ENCODE data around the gene NBEA. TPM values are rescaled to one million over a fixed set of nuclear protein-coding genes. Genes with fewer than 3 reads are reported as not detected.
"Not testable (repeated sequence)": the region's sequence is repeated elsewhere in the genome, so short reads cannot be mapped to it uniquely, and the experiment has no call there.

The NBEA gene
- total RNA-seq, 2 experiments from 2014 or later = 3.5 to 3.8 TPM

GRCh38 chr13:35092251-35092650 lies 150.2 kb downstream of the NBEA start:
- H3K27me3 ChIP-seq (ENCODE audit: control insufficient read depth in 1 of 2, insufficient read depth in 2 of 2, low read length in 2 of 2) = no peaks in the 10 kb centered on the region
- no peak for DNase-seq

DNA sequence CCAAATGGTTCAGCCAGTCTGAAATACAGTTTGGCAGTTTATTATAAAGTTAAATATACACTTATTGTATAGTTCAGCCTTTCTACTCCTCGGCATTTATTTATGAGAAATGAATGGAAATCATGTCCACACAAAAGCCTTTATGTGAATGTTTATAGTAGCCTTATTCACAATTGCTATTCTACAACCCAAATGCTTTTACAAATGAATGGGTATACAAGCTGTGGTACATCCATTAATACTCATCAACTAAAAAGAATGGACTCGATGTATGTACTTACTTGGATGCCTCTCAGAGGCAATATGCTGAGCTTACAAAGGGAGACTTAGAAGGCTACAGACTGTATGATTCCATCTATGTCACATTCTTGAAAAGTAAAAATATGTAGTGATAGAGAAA lies 150.7 kb downstream of the NBEA start:
- no peaks in the 10 kb centered on the region for H3K4me1 Mint-ChIP-seq (ENCODE audit: low read depth)
- peaks cover 7% of the 10 kb centered on the region for H3K9me3 Mint-ChIP-seq
- Histone ChIP-seq H3K4me3 (ENCODE audit: low read length) (no peak overlapping the region), H3K36me3 (ENCODE audit: insufficient read depth, low read length) (no peaks in the 10 kb centered on the region), H3K4me1 (ENCODE audit: insufficient read depth, low read length) (no peaks in the 10 kb centered on the region), H3K27me3 (ENCODE audit: control insufficient read depth in 1 of 2, insufficient read depth in 2 of 2, low read length in 2 of 2) (no peaks in the 10 kb centered on the region), H3K27ac (ENCODE audit: low read depth in 1 of 2, low read length in 2 of 2) (no peak overlapping the region), H3K9me3 (ENCODE audit: control insufficient read depth in 1 of 2, insufficient read depth in 1 of 2, low read length in 2 of 2) (no peaks in the 10 kb centered on the region)
- intact Hi-C loops (cut with DNase I, micrococcal nuclease) = no loop called here
- no peak overlapping the region for H3K27ac Mint-ChIP-seq
- TF ChIP-seq, protein P1, sequence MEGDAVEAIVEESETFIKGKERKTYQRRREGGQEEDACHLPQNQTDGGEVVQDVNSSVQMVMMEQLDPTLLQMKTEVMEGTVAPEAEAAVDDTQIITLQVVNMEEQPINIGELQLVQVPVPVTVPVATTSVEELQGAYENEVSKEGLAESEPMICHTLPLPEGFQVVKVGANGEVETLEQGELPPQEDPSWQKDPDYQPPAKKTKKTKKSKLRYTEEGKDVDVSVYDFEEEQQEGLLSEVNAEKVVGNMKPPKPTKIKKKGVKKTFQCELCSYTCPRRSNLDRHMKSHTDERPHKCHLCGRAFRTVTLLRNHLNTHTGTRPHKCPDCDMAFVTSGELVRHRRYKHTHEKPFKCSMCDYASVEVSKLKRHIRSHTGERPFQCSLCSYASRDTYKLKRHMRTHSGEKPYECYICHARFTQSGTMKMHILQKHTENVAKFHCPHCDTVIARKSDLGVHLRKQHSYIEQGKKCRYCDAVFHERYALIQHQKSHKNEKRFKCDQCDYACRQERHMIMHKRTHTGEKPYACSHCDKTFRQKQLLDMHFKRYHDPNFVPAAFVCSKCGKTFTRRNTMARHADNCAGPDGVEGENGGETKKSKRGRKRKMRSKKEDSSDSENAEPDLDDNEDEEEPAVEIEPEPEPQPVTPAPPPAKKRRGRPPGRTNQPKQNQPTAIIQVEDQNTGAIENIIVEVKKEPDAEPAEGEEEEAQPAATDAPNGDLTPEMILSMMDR (IDR thresholded peaks at IDR 0.05) = no peak
- H3K36me3 Mint-ChIP-seq (ENCODE audit: low read depth) = peaks cover 2% of the 10 kb centered on the region
- DNase-seq = no peak
- H3K4me3 Mint-ChIP-seq = no peak overlapping the region
- H3K27me3 Mint-ChIP-seq = no peaks in the 10 kb centered on the region
- ATAC-seq (ENCODE audit: poor library complexity) = no peak
- ChIA-PET POLR2A (no interaction called here), CTCF (no interaction called here)

More at GRCh38 chr13:35092251-35092650, 150.2 kb downstream of the NBEA start:
- TF ChIP-seq, protein P1 (IDR thresholded peaks at IDR 0.05) = no peak
- Mint-ChIP-seq H3K27ac (no peak overlapping the region), H3K4me3 (no peak overlapping the region), H3K27me3 (no peaks in the 10 kb centered on the region), H3K9me3 (peaks cover 9% of the 10 kb centered on the region), H3K36me3 (ENCODE audit: low read depth) (peaks cover 4% of the 10 kb centered on the region), H3K4me1 (ENCODE audit: low read depth) (no peaks in the 10 kb centered on the region)
- Histone ChIP-seq H3K4me1 (ENCODE audit: insufficient read depth, low read length) (no peaks in the 10 kb centered on the region), H3K4me3 (ENCODE audit: low read length) (no peak overlapping the region), H3K36me3 (ENCODE audit: insufficient read depth, low read length) (no peaks in the 10 kb centered on the region), H3K27ac (ENCODE audit: low read depth in 1 of 2, low read length in 2 of 2) (no peak overlapping the region), H3K9me3 (ENCODE audit: control insufficient read depth in 1 of 2, insufficient read depth in 1 of 2, low read length in 2 of 2) (no peaks in the 10 kb centered on the region)
- intact Hi-C loops (cut with DNase I, micrococcal nuclease) = no loop called here
- POLR2A ChIA-PET = no interaction called here
- ATAC-seq (ENCODE audit: poor library complexity) = no peak
- CTCF ChIA-PET = no interaction called here

GRCh38 chr13:35093356-35093755 lies 151.3 kb downstream of the NBEA start:
- no peak for ATAC-seq (ENCODE audit: poor library complexity)
- no peaks in the 10 kb centered on the region for H3K36me3 Mint-ChIP-seq (ENCODE audit: low read depth)
- peaks cover 5% of the 10 kb centered on the region for H3K9me3 Mint-ChIP-seq
- H3K27me3 ChIP-seq (ENCODE audit: control insufficient read depth in 1 of 2, insufficient read depth in 2 of 2, low read length in 2 of 2) = no peaks in the 10 kb centered on the region
- no peak for DNase-seq
- no peak overlapping the region for H3K27ac Mint-ChIP-seq
- intact Hi-C loops (cut with DNase I, micrococcal nuclease) = no loop called here
- H3K36me3 ChIP-seq (ENCODE audit: insufficient read depth, low read length) = no peaks in the 10 kb centered on the region
- TF ChIP-seq, protein P1 (IDR thresholded peaks at IDR 0.05) = no peak
- no peaks in the 10 kb centered on the region for H3K4me1 ChIP-seq (ENCODE audit: insufficient read depth, low read length)
- no peak overlapping the region for H3K27ac ChIP-seq (ENCODE audit: low read depth in 1 of 2, low read length in 2 of 2)
- ChIA-PET CTCF (no interaction called here), POLR2A (no interaction called here)
- H3K27me3 Mint-ChIP-seq = no peaks in the 10 kb centered on the region
- H3K4me3 ChIP-seq (ENCODE audit: low read length) = no peak overlapping the region
- no peaks in the 10 kb centered on the region for H3K4me1 Mint-ChIP-seq (ENCODE audit: low read depth)
- no peaks in the 10 kb centered on the region for H3K9me3 ChIP-seq (ENCODE audit: control insufficient read depth in 1 of 2, insufficient read depth in 1 of 2, low read length in 2 of 2)
- H3K4me3 Mint-ChIP-seq = no peak overlapping the region

- H3K27me3 Mint-ChIP-seq; H3K36me3 ChIP-seq (ENCODE audit: insufficient read depth, low read length); DNase-seq; H3K9me3 Mint-ChIP-seq; H3K4me1 ChIP-seq (ENCODE audit: insufficient read depth, low read length); H3K36me3 Mint-ChIP-seq (ENCODE audit: low read depth); H3K27ac Mint-ChIP-seq; H3K9me3 ChIP-seq (ENCODE audit: control insufficient read depth in 1 of 2, insufficient read depth in 1 of 2, low read length in 2 of 2); H3K4me3 ChIP-seq (ENCODE audit: low read length); ATAC-seq (ENCODE audit: poor library complexity); H3K4me1 Mint-ChIP-seq (ENCODE audit: low read depth); POLR2A ChIA-PET; H3K4me3 Mint-ChIP-seq; H3K27me3 ChIP-seq (ENCODE audit: control insufficient read depth in 1 of 2, insufficient read depth in 2 of 2, low read length in 2 of 2); CTCF ChIA-PET; H3K27ac ChIP-seq (ENCODE audit: low read depth in 1 of 2, low read length in 2 of 2): not testable (repeated sequence)
- intact Hi-C loops (cut with DNase I, micrococcal nuclease) = loop anchor here in 1 of 2 experiments (1.0 kb wide), 1 partner anchor 13 kb away; no protein-coding TSS in a partner anchor
Observed at GRCh38 chr13:35106771-35107170, 164.7 kb downstream of the NBEA start.

Measured in CD4-positive, alpha-beta T cell (primary cell).